NCI-H2196 treated with DMSO at 0.1 percent for 48 hours (cell line): ENCODE data around the gene TEX10.

ENCODE experiments used
- DNase-seq: peaks from one replicate; lab custom pipeline; 2025; ENCODE audit not compliant: unreplicated experiment; lab: John Stamatoyannopoulos, UW

Gene TEX10

GRCh38 chr9:100285601-100286000, 67.1 kb downstream of the TEX10 start:
- no peak for DNase-seq

GRCh38 chr9:100285080-100285479, 67.7 kb downstream of the TEX10 start:
- no peak for DNase-seq

- DNase-seq = no peak
Observed at GRCh38 chr9:100284247-100284646, 68.5 kb downstream of the TEX10 start.

GRCh38 chr9:100282388-100282719, 70.4 kb downstream of the TEX10 start:
- DNase-seq = no peak

GRCh38 chr9:100281676-100282387, 70.9 kb downstream of the TEX10 start:
- no peak for DNase-seq

- no peak for DNase-seq
Observed at GRCh38 chr9:100281066-100281465, 71.7 kb downstream of the TEX10 start.

- no peak for DNase-seq
Observed at GRCh38 chr9:100277166-100277979, 75.4 kb downstream of the TEX10 start.

- DNase-seq = no peak
Observed at GRCh38 chr9:100269656-100270055, 83.1 kb downstream of the TEX10 start.

GRCh38 chr9:100268271-100268670, 84.5 kb downstream of the TEX10 start:
- DNase-seq = no peak

GRCh38 chr9:100267211-100267610, 85.5 kb downstream of the TEX10 start:
- DNase-seq = no peak
